Kidney (tissue), 14 donors: Measurements from ENCODE around the gene RHBDF2. TPM values are rescaled to one million over a fixed set of nuclear protein-coding genes. Genes with fewer than 3 reads are reported as not detected.

Source experiments
- DNase-seq, 5 donors: peaks; one replicate each; pipeline ENCODE4 v3.0.0-alpha.2; 2013 to 2020
- FAIRE-seq: peaks from 2 replicates; lab custom pipeline; 2012; peaks lifted over from hg19 to GRCh38; lab: Jason Lieb, UNC
- H3K27ac ChIP-seq, 2 donors: one replicate each; pipeline ENCODE4 v1.7.0; 2013; ENCODE audit warnings: low read depth in 2 of 2, low read length in 2 of 2, inconsistent platforms in 1 of 2
- H3K27me3 ChIP-seq: one replicate; pipeline ENCODE4 v1.7.1; 2013; ENCODE audit warnings: low read length, inconsistent platforms; ENCODE audit not compliant: control insufficient read depth, insufficient read depth
- H3K36me3 ChIP-seq, 3 donors: one replicate each; pipeline versions ENCODE4 v1.7.0 to v1.7.1; 2013; ENCODE audit warnings: low read length in 3 of 3, control low read depth in 1 of 3, inconsistent platforms in 1 of 3; ENCODE audit not compliant: insufficient read depth in 3 of 3, control insufficient read depth in 2 of 3
- H3K4me1 ChIP-seq, 3 donors: one replicate each; pipeline versions ENCODE4 v1.7.0 to v1.7.1; 2013; ENCODE audit warnings: low read length in 3 of 3, inconsistent platforms in 1 of 3, low read depth in 1 of 3; ENCODE audit not compliant: control insufficient read depth in 2 of 3, insufficient read depth in 2 of 3
- H3K4me3 ChIP-seq, 3 donors: one replicate each; pipeline versions ENCODE4 v1.7.0 to v1.8.1; 2013; ENCODE audit warnings: low read length in 3 of 3, control low read depth in 1 of 3, inconsistent platforms in 1 of 3
- H3K9ac ChIP-seq, 3 donors: one replicate each; pipeline versions ENCODE4 v1.7.0 to v1.7.1; 2013; ENCODE audit warnings: low read length in 3 of 3, control low read depth in 1 of 3, inconsistent platforms in 1 of 3
- H3K9me3 ChIP-seq, 3 donors: one replicate each; pipeline versions ENCODE4 v1.7.0 to v1.7.1; 2013; ENCODE audit warnings: low read length in 3 of 3, control low read depth in 1 of 3, inconsistent platforms in 1 of 3; ENCODE audit not compliant: control insufficient read depth in 2 of 3, insufficient read depth in 1 of 3
- intact Hi-C: fragments of 100-400 bp; cut with DNase I; formaldehyde crosslinking; loops from one replicate; pipeline ENCODE4 v1.11.1; 2022
- polyA plus RNA-seq: library from polyadenylated mRNA; stranded (reverse); fragments of 350-450 nt; fragmentation: Illumina TruSeq; extraction: RNeasy Lipid Tissue Mini Kit (QIAGEN cat#74804); gene quantifications from one replicate; pipeline ENCODE4 v1.2.3, GENCODE V29; 2014; ENCODE audit warnings: low read depth, low replicate concordance; ENCODE audit not compliant: insufficient read depth
- total RNA-seq: library from RNA; stranded (reverse); fragmentation: NEBNext Ultra II Directional; extraction: Animal tissue kit (Norgen Biotek cat#: 25700); gene quantifications from one replicate; pipeline ENCODE4 v1.2.1, GENCODE V29; 2021
- TF ChIP-seq, protein P1 (sequence below): IDR thresholded peaks from 3 replicates; pipeline ENCODE4 v1.5.1; 2012; ENCODE audit warnings: mild to moderate bottlenecking, moderate library complexity, borderline replicate concordance; ENCODE audit not compliant: insufficient read depth; ENCODE audit errors: extremely low read depth
- donor health status: control.
- donor health status: control.
- donor health status: control.
- donor health status: control.
- donor health status: control.
- donor health status: DM: yes; HTN: yes; CAD: no.
- donor health status: Normal renal cell carcinoma (clear cell type).

The RHBDF2 gene
- total and polyA plus RNA-seq, 2 donors from 2014 or later: 6.8 to 58.6 TPM

DNA sequence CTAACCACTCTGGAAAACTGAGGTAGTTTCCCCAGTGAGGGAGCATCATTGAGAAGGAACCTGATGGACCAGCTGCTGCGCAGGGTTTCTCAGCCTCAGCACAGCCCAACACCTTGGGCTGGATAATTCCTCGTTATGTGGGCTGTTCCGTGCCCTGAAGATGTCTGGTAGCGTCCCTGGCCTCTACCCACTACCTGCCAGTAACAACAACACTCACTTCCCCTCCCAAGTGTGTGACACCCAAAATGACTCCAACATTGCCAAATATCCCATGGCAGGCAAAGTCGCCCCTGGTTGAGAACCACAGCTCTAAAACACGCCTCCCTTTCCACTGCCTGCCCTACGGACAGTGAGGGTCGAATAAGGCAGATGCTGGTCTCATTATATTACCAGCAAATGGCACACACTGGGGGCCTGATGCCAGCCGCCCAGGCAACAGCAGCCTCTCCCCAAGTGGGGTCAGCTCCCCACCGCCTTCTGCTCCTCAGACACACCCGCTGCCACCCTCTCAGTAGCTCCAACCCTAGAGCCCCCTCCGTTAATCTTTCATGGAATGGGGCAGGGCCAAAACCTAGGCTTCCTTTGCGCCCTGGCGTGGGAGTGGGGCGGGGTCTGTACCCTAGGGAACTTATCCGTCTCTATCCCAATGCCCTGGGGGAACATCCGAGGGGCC lies 1.0 kb downstream of the RHBDF2 start:
- H3K4me1 ChIP-seq: peaks cover 0 to 38% (median 20%) of the 10 kb centered on the region in 3 donors
- H3K4me3 ChIP-seq: peak overlapping the region in 2 of 3 donors; percentile 28 to 71
- DNase-seq (no peak), FAIRE-seq (no peak)
- no peaks in the 10 kb centered on the region for H3K36me3 ChIP-seq
- TF ChIP-seq, protein P1, sequence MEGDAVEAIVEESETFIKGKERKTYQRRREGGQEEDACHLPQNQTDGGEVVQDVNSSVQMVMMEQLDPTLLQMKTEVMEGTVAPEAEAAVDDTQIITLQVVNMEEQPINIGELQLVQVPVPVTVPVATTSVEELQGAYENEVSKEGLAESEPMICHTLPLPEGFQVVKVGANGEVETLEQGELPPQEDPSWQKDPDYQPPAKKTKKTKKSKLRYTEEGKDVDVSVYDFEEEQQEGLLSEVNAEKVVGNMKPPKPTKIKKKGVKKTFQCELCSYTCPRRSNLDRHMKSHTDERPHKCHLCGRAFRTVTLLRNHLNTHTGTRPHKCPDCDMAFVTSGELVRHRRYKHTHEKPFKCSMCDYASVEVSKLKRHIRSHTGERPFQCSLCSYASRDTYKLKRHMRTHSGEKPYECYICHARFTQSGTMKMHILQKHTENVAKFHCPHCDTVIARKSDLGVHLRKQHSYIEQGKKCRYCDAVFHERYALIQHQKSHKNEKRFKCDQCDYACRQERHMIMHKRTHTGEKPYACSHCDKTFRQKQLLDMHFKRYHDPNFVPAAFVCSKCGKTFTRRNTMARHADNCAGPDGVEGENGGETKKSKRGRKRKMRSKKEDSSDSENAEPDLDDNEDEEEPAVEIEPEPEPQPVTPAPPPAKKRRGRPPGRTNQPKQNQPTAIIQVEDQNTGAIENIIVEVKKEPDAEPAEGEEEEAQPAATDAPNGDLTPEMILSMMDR: no peak
- H3K27me3 ChIP-seq: no peaks in the 10 kb centered on the region
- no peaks in the 10 kb centered on the region for H3K9me3 ChIP-seq
- intact Hi-C loops: no loop called here
- peak overlapping the region in 2 of 3 donors; percentile 67 to 73 for H3K9ac ChIP-seq
- peak overlapping the region; percentile 76 to 83 for H3K27ac ChIP-seq

DNA sequence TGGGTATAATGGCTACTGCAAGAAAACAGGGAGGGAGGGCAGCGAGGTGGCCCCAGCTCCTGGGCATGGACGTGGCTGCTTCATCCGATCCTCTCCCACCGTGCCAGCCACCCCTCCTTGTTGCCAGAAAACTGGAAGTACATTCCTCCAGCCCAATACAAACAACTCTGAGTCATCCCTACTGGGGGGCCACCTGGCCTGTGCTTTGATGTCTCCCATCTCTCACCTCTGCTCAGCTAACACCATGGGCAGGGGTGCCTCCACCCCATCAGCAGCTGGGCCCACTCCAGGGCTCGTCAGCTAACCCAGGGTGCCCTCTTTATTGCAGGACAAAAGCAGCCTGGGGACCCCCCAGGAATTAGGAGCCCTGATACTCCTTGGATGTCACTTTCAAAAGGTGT lies 2.0 kb downstream of the RHBDF2 start:
- Histone ChIP-seq H3K4me1 (peaks cover 0 to 38% (median 20%) of the 10 kb centered on the region in 3 donors), H3K9me3 (no peaks in the 10 kb centered on the region), H3K27me3 (no peaks in the 10 kb centered on the region), H3K4me3 (no peak overlapping the region), H3K9ac (peak overlapping the region in 1 of 3 donors; percentile 4), H3K36me3 (no peaks in the 10 kb centered on the region), H3K27ac (peak overlapping the region in 1 of 2 donors; percentile 83)
- intact Hi-C loops: no loop called here
- DNase-seq (no peak), FAIRE-seq (no peak)
- TF ChIP-seq, protein P1: no peak

DNA sequence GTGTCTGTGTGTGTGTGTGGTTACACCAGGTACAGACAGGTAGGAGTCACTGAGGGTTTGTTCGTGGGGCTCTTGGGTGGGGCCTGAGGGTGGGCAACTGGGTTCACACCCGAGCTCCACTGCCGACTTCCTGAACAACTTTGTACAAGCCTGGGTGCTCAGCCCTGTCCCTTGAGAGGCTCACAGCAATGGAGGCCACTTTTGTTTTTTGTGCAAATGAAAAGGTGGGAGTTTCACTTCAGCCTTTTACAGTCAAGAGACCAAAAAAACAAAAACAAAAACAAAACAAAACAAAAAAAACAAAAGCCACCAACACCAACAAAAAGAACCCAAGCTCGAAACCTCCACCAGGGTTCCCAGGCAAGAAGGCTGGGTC lies 2.4 kb downstream of the RHBDF2 start:
- DNase-seq (no peak), FAIRE-seq (no peak)
- peak overlapping the region in 1 of 3 donors; percentile 53 for H3K9ac ChIP-seq
- H3K36me3 ChIP-seq: no peaks in the 10 kb centered on the region
- H3K4me3 ChIP-seq: no peak overlapping the region
- H3K4me1 ChIP-seq: peaks cover 0 to 39% (median 20%) of the 10 kb centered on the region in 3 donors
- intact Hi-C loops: no loop called here
- H3K9me3 ChIP-seq: no peaks in the 10 kb centered on the region
- TF ChIP-seq, protein P1: no peak
- peak overlapping the region; percentile 83 to 89 for H3K27ac ChIP-seq
- H3K27me3 ChIP-seq: no peaks in the 10 kb centered on the region
